Central memory CD8-positive, alpha-beta T cell (primary cell): ENCODE measurements around the gene SEMA5A.

Experiments
- ATAC-seq: fragments of 150-1000 bp; cut with Tn5 transposase; replicated peaks from 2 replicates; pipeline ENCODE4 v1.10.0; 2022; ENCODE audit warnings: mild to moderate bottlenecking, moderate FRiP score, moderate number of reproducible peaks; ENCODE audit not compliant: poor library complexity, severe bottlenecking; ENCODE audit errors: extremely low read depth
- DNase-seq, 2 donors: peaks; one replicate each; pipeline ENCODE4 v3.0.0; 2021; ENCODE audit warnings: low spot score in 2 of 2
- H3K27ac Mint-ChIP-seq: one replicate; pipeline ENCODE4 v1.8.0; 2022; ENCODE audit warnings: low read depth, mild to moderate bottlenecking, moderate library complexity, mixed read lengths
- H3K27me3 Mint-ChIP-seq: one replicate; pipeline ENCODE4 v1.8.0; 2022; ENCODE audit warnings: mixed read lengths
- H3K36me3 Mint-ChIP-seq: one replicate; pipeline ENCODE4 v1.8.0; 2022; ENCODE audit warnings: mild to moderate bottlenecking, moderate library complexity, mixed read lengths; ENCODE audit not compliant: insufficient read depth
- H3K4me1 Mint-ChIP-seq: one replicate; pipeline ENCODE4 v1.8.0; 2022; ENCODE audit warnings: mixed read lengths
- H3K4me3 Mint-ChIP-seq: one replicate; pipeline ENCODE4 v1.8.0; 2022; ENCODE audit warnings: mild to moderate bottlenecking, moderate library complexity, mixed read lengths
- H3K9me3 Mint-ChIP-seq: one replicate; pipeline ENCODE4 v1.8.0; 2022; ENCODE audit warnings: mixed read lengths

Gene SEMA5A

GRCh38 chr5:9474219-9475002 is 71.5 kb downstream of the SEMA5A start:
- no peaks in the 10 kb centered on the region for H3K4me1 Mint-ChIP-seq
- H3K27me3 Mint-ChIP-seq, result no peaks in the 10 kb centered on the region
- no peak overlapping the region for H3K4me3 Mint-ChIP-seq
- no peak for DNase-seq
- no peak for ATAC-seq
- H3K36me3 Mint-ChIP-seq, result no peaks in the 10 kb centered on the region
- H3K27ac Mint-ChIP-seq, result no peak overlapping the region
- H3K9me3 Mint-ChIP-seq, result peaks cover 42% of the 10 kb centered on the region

GRCh38 chr5:9473624-9474023 is 72.3 kb downstream of the SEMA5A start:
- Mint-ChIP-seq H3K4me1 (no peaks in the 10 kb centered on the region), H3K4me3 (no peak overlapping the region), H3K36me3 (no peaks in the 10 kb centered on the region), H3K27ac (no peak overlapping the region), H3K9me3 (peaks cover 35% of the 10 kb centered on the region), H3K27me3 (no peaks in the 10 kb centered on the region)
- no peak for DNase-seq
- ATAC-seq, result no peak

GRCh38 chr5:9470410-9470809 is 75.5 kb downstream of the SEMA5A start:
- no peaks in the 10 kb centered on the region for H3K4me1 Mint-ChIP-seq
- DNase-seq, result no peak
- H3K27ac Mint-ChIP-seq, result no peak overlapping the region

GRCh38 chr5:9468060-9468388 is 77.9 kb downstream of the SEMA5A start:
- ATAC-seq (no peak), DNase-seq (no peak)
- Mint-ChIP-seq H3K27me3 (no peaks in the 10 kb centered on the region), H3K9me3 (no peaks in the 10 kb centered on the region), H3K4me3 (no peak overlapping the region), H3K27ac (no peak overlapping the region), H3K36me3 (no peaks in the 10 kb centered on the region), H3K4me1 (no peaks in the 10 kb centered on the region)

More at GRCh38 chr5:9470410-9470809, 75.5 kb downstream of the SEMA5A start:
- ATAC-seq, result no peak
- H3K36me3 Mint-ChIP-seq, result no peaks in the 10 kb centered on the region
- peaks cover 18% of the 10 kb centered on the region for H3K9me3 Mint-ChIP-seq
- no peaks in the 10 kb centered on the region for H3K27me3 Mint-ChIP-seq
- H3K4me3 Mint-ChIP-seq, result no peak overlapping the region

GRCh38 chr5:9467199-9468059 is 78.4 kb downstream of the SEMA5A start:
- Mint-ChIP-seq H3K27ac (no peak overlapping the region), H3K4me3 (no peak overlapping the region)
- no peak for ATAC-seq

GRCh38 chr5:9466697-9467096 is 79.2 kb downstream of the SEMA5A start:
- Mint-ChIP-seq H3K4me3 (no peak overlapping the region), H3K27ac (no peak overlapping the region), H3K36me3 (no peaks in the 10 kb centered on the region), H3K9me3 (no peaks in the 10 kb centered on the region), H3K4me1 (no peaks in the 10 kb centered on the region), H3K27me3 (no peaks in the 10 kb centered on the region)
- DNase-seq (no peak), ATAC-seq (no peak)

More at GRCh38 chr5:9467199-9468059, 78.4 kb downstream of the SEMA5A start:
- H3K4me1 Mint-ChIP-seq, result no peaks in the 10 kb centered on the region
- no peaks in the 10 kb centered on the region for H3K36me3 Mint-ChIP-seq
- H3K27me3 Mint-ChIP-seq, result no peaks in the 10 kb centered on the region
- DNase-seq, result no peak
- H3K9me3 Mint-ChIP-seq, result no peaks in the 10 kb centered on the region

- Mint-ChIP-seq H3K27me3 (no peaks in the 10 kb centered on the region), H3K4me3 (no peak overlapping the region), H3K4me1 (no peaks in the 10 kb centered on the region), H3K36me3 (no peaks in the 10 kb centered on the region), H3K9me3 (no peaks in the 10 kb centered on the region), H3K27ac (no peak overlapping the region)
- no peak for DNase-seq
- ATAC-seq, result no peak
These were observed 81.4 kb downstream of the SEMA5A start for GRCh38 chr5:9464478-9464877.

GRCh38 chr5:9462109-9462508 is 83.8 kb downstream of the SEMA5A start:
- H3K9me3 Mint-ChIP-seq, result peaks cover 6% of the 10 kb centered on the region
- H3K27me3 Mint-ChIP-seq, result no peaks in the 10 kb centered on the region
- no peaks in the 10 kb centered on the region for H3K36me3 Mint-ChIP-seq
- no peak for ATAC-seq
- no peak for DNase-seq
- no peak overlapping the region for H3K27ac Mint-ChIP-seq
- no peak overlapping the region for H3K4me3 Mint-ChIP-seq
- H3K4me1 Mint-ChIP-seq, result no peaks in the 10 kb centered on the region

- H3K4me3 Mint-ChIP-seq, result no peak overlapping the region
- H3K27ac Mint-ChIP-seq, result no peak overlapping the region
- no peak for ATAC-seq
These were observed 84.8 kb downstream of the SEMA5A start for GRCh38 chr5:9460885-9461645.

GRCh38 chr5:9456435-9457042 is 89.3 kb downstream of the SEMA5A start:
- no peak overlapping the region for H3K27ac Mint-ChIP-seq
- no peaks in the 10 kb centered on the region for H3K27me3 Mint-ChIP-seq
- no peak for ATAC-seq
- no peak for DNase-seq
- H3K9me3 Mint-ChIP-seq, result peaks cover 6% of the 10 kb centered on the region
- H3K36me3 Mint-ChIP-seq, result no peaks in the 10 kb centered on the region
- H3K4me1 Mint-ChIP-seq, result no peaks in the 10 kb centered on the region
- no peak overlapping the region for H3K4me3 Mint-ChIP-seq

More at GRCh38 chr5:9460885-9461645, 84.8 kb downstream of the SEMA5A start:
- DNase-seq, result no peak
- Mint-ChIP-seq H3K9me3 (peaks cover 6% of the 10 kb centered on the region), H3K4me1 (no peaks in the 10 kb centered on the region), H3K27me3 (no peaks in the 10 kb centered on the region), H3K36me3 (no peaks in the 10 kb centered on the region)

- ATAC-seq, result no peak
- H3K9me3 Mint-ChIP-seq, result peaks cover 6% of the 10 kb centered on the region
- H3K4me3 Mint-ChIP-seq, result no peak overlapping the region
- H3K27ac Mint-ChIP-seq, result no peak overlapping the region
- H3K36me3 Mint-ChIP-seq, result no peaks in the 10 kb centered on the region
- no peaks in the 10 kb centered on the region for H3K27me3 Mint-ChIP-seq
- DNase-seq, result no peak
- H3K4me1 Mint-ChIP-seq, result no peaks in the 10 kb centered on the region
These were observed 89.9 kb downstream of the SEMA5A start for GRCh38 chr5:9455826-9456434.

- H3K36me3 Mint-ChIP-seq, result no peaks in the 10 kb centered on the region
- H3K4me1 Mint-ChIP-seq, result no peaks in the 10 kb centered on the region
- no peak overlapping the region for H3K27ac Mint-ChIP-seq
- no peaks in the 10 kb centered on the region for H3K27me3 Mint-ChIP-seq
- ATAC-seq (no peak), DNase-seq (no peak)
- no peak overlapping the region for H3K4me3 Mint-ChIP-seq
- H3K9me3 Mint-ChIP-seq, result peaks cover 6% of the 10 kb centered on the region
These were observed 91.4 kb downstream of the SEMA5A start for GRCh38 chr5:9454491-9454890.
